Thyroid gland (tissue), 4 donors: ENCODE data around the gene EXT2. TPM values are rescaled to one million over a fixed set of nuclear protein-coding genes. Genes with fewer than 3 reads are reported as not detected.

Experiments
- DNase-seq, 2 donors: peaks; one replicate each; pipeline ENCODE4 v3.0.0-alpha.2; 2019
- H3K27ac ChIP-seq, 3 donors: fragments of 200-600 bp; sonication (generic); 1 replicate in 2 of 3; 2 replicates in 1 of 3; pipeline ENCODE4 v1.5.1; 2016 to 2019; ENCODE audit warnings: mild to moderate bottlenecking in 1 of 3, moderate library complexity in 1 of 3
- H3K27me3 ChIP-seq: fragments of 200-600 bp; sonication (generic); one replicate; pipeline ENCODE4 v1.5.1; 2019
- H3K36me3 ChIP-seq, 2 donors: fragments of 200-600 bp; sonication (generic); one replicate each; pipeline ENCODE4 v1.5.1; 2016 to 2019
- H3K4me1 ChIP-seq, 2 donors: fragments of 200-600 bp; sonication (generic); one replicate each; pipeline ENCODE4 v1.5.1; 2017 to 2019
- H3K4me3 ChIP-seq, 3 donors: fragments of 200-600 bp; sonication (generic); replicated peaks in 1 of 3; 1 replicate in 2 of 3; 2 replicates in 1 of 3; pipeline ENCODE4 v1.5.1; 2016; ENCODE audit warnings: mild to moderate bottlenecking in 1 of 3
- H3K9me3 ChIP-seq: fragments of 200-600 bp; sonication (generic); one replicate; pipeline ENCODE4 v1.5.1; 2017
- POLR2A ChIP-seq, 2 donors: fragments of 450-650 bp; IDR thresholded peaks; one replicate each; pipeline ENCODE4 v1.6.1; 2017; ENCODE audit warnings: antibody characterized with exemption in 2 of 2, mild to moderate bottlenecking in 2 of 2, moderate library complexity in 1 of 2
- WGBS, 2 donors: methylation state at CpG; one replicate each; pipeline ENCODE4 v1.1.5; 2017; 5-methylcytosine and 5-hydroxymethylcytosine counted together
- intact Hi-C: fragments of 100-400 bp; cut with DNase I; formaldehyde crosslinking; loops from one replicate; pipeline ENCODE4 v1.15.1; 2023
- total RNA-seq, 4 donors: library from RNA; depleted of rRNA; stranded (reverse); fragments of >200 nt; gene quantifications; one replicate each; pipeline ENCODE4 v1.2.3, GENCODE V29; 2016
- TF ChIP-seq, protein P1 (sequence below), 6 experiments: fragments of 200-600 bp in 3 of 6; fragments of 450-650 bp in 3 of 6; sonication (generic) in 3 of 6; IDR thresholded peaks; one replicate each; pipeline ENCODE4 v1.5.1; 2016 to 2019; ENCODE audit warnings: antibody characterized with exemption in 6 of 6, mild to moderate bottlenecking in 2 of 6, inconsistent platforms in 1 of 6, moderate library complexity in 1 of 6

The EXT2 gene
- total RNA-seq, 4 donors from 2014 or later: 53.2 to 95.8 (median 66.3) TPM

GRCh38 chr11:44185522-44185921 is 90.0 kb downstream of the EXT2 start:
- no peaks in the 10 kb centered on the region for H3K36me3 ChIP-seq
- H3K27me3 ChIP-seq: no peaks in the 10 kb centered on the region
- no peak for TF ChIP-seq POLR2A (IDR thresholded peaks at IDR 0.05)
- TF ChIP-seq, protein P1, sequence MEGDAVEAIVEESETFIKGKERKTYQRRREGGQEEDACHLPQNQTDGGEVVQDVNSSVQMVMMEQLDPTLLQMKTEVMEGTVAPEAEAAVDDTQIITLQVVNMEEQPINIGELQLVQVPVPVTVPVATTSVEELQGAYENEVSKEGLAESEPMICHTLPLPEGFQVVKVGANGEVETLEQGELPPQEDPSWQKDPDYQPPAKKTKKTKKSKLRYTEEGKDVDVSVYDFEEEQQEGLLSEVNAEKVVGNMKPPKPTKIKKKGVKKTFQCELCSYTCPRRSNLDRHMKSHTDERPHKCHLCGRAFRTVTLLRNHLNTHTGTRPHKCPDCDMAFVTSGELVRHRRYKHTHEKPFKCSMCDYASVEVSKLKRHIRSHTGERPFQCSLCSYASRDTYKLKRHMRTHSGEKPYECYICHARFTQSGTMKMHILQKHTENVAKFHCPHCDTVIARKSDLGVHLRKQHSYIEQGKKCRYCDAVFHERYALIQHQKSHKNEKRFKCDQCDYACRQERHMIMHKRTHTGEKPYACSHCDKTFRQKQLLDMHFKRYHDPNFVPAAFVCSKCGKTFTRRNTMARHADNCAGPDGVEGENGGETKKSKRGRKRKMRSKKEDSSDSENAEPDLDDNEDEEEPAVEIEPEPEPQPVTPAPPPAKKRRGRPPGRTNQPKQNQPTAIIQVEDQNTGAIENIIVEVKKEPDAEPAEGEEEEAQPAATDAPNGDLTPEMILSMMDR (IDR thresholded peaks at IDR 0.05): no peak
- intact Hi-C loops: no loop called here
- H3K4me3 ChIP-seq: no peak overlapping the region
- no peak for DNase-seq
- H3K27ac ChIP-seq: no peak overlapping the region
- no peaks in the 10 kb centered on the region for H3K4me1 ChIP-seq
- H3K9me3 ChIP-seq: no peaks in the 10 kb centered on the region

- no peaks in the 10 kb centered on the region for H3K9me3 ChIP-seq
- 94% methylated on average over 2 of the region's 2 CpGs for WGBS, 2 donors
- H3K27ac ChIP-seq: no peak overlapping the region
- H3K4me1 ChIP-seq: no peaks in the 10 kb centered on the region
- no peaks in the 10 kb centered on the region for H3K36me3 ChIP-seq
- intact Hi-C loops: no loop called here
- TF ChIP-seq, protein P1 (IDR thresholded peaks at IDR 0.05): no peak
- TF ChIP-seq POLR2A (IDR thresholded peaks at IDR 0.05): no peak
- no peaks in the 10 kb centered on the region for H3K27me3 ChIP-seq
- DNase-seq: no peak
- no peak overlapping the region for H3K4me3 ChIP-seq
These were observed 90.9 kb downstream of the EXT2 start for GRCh38 chr11:44186321-44186930.

DNA sequence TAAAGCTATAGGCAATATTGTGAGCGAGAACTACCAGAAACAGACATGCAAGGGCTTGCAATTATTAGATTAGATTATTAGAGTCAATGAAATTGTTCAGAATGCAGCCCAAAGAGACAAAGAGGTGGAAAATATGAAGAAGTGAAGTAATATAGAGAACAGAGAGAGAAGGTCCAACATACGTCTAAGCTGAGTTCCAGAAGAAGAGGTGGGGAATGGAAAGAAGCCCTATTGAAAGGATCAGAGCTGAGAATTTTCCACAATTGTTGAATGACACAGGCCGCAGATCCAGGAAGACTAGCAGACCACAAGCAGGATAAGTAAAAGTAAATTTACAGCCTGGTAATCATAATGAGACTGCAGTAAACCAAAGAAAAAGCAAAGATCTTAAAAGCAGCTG is 93.2 kb downstream of the EXT2 start:
- TF ChIP-seq, protein P1 (IDR thresholded peaks at IDR 0.05): no peak
- no peak for TF ChIP-seq POLR2A (IDR thresholded peaks at IDR 0.05)

GRCh38 chr11:44189986-44190882 is 94.8 kb downstream of the EXT2 start:
- Histone ChIP-seq H3K27ac (no peak overlapping the region), H3K9me3 (no peaks in the 10 kb centered on the region), H3K4me3 (no peak overlapping the region), H3K4me1 (no peaks in the 10 kb centered on the region), H3K27me3 (no peaks in the 10 kb centered on the region), H3K36me3 (no peaks in the 10 kb centered on the region)
- TF ChIP-seq, protein P1 (IDR thresholded peaks at IDR 0.05): no peak
- TF ChIP-seq POLR2A (IDR thresholded peaks at IDR 0.05): no peak
- WGBS, 2 donors: 90 to 93% methylated on average over 5 of the region's 5 CpGs
- intact Hi-C loops: no loop called here
- DNase-seq: no peak

More for the DNA sequence above, 93.2 kb downstream of the EXT2 start:
- Histone ChIP-seq H3K4me3 (no peak overlapping the region), H3K27ac (no peak overlapping the region), H3K36me3 (no peaks in the 10 kb centered on the region), H3K9me3 (no peaks in the 10 kb centered on the region), H3K27me3 (no peaks in the 10 kb centered on the region), H3K4me1 (no peaks in the 10 kb centered on the region)
- intact Hi-C loops: no loop called here
- 96 to 98% methylated on average over 3 of the region's 3 CpGs for WGBS, 2 donors
- DNase-seq: no peak

DNA sequence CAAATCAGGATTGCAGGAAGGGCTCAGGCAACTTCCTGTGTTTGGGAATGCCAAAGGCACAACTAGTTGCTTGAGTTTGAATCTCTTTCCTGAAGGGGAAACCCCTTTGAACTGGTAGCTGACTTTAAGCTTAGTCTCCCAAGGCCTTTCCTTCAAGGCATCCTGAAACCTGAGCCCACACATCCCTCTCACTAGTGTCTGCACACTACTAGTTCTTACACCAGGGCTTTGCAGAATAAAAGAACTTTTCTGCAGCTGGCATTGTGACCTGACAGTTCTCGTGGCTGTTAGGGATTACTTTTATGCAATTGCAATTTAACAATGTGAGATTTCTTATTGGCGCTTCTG is 95.4 kb downstream of the EXT2 start:
- no peak for TF ChIP-seq POLR2A (IDR thresholded peaks at IDR 0.05)
- TF ChIP-seq, protein P1 (IDR thresholded peaks at IDR 0.05): no peak
- H3K27me3 ChIP-seq: no peaks in the 10 kb centered on the region
- intact Hi-C loops: no loop called here

More for the DNA sequence above, 95.4 kb downstream of the EXT2 start:
- Histone ChIP-seq H3K27ac (no peak overlapping the region), H3K36me3 (no peaks in the 10 kb centered on the region), H3K4me1 (no peaks in the 10 kb centered on the region), H3K4me3 (no peak overlapping the region), H3K9me3 (no peaks in the 10 kb centered on the region)
- DNase-seq: no peak
- WGBS, 2 donors: 98 to 100% methylated on average over 2 of the region's 2 CpGs
